HG03378 (cell line): ENCODE measurements around the gene ZCCHC13.
"Not testable (repeated sequence)": the region's sequence is repeated elsewhere in the genome, so short reads cannot be mapped to it uniquely, and the experiment has no call there.

Experiments used
- ATAC-seq: cut with Tn5 transposase; IDR thresholded peaks from one replicate; pipeline ENCODE4 v1.9.1; 2021; ENCODE audit warnings: mild to moderate bottlenecking, moderate library complexity; ENCODE audit not compliant: unreplicated experiment

ZCCHC13 gene

GRCh38 chrX:74321191-74321590 lies 17.2 kb downstream of the ZCCHC13 start:
- ATAC-seq = no peak

- no peak for ATAC-seq
These were observed 20.2 kb downstream of the ZCCHC13 start for GRCh38 chrX:74324131-74324530.

- no peak for ATAC-seq
These were observed 21.4 kb downstream of the ZCCHC13 start for GRCh38 chrX:74325130-74326059.

DNA sequence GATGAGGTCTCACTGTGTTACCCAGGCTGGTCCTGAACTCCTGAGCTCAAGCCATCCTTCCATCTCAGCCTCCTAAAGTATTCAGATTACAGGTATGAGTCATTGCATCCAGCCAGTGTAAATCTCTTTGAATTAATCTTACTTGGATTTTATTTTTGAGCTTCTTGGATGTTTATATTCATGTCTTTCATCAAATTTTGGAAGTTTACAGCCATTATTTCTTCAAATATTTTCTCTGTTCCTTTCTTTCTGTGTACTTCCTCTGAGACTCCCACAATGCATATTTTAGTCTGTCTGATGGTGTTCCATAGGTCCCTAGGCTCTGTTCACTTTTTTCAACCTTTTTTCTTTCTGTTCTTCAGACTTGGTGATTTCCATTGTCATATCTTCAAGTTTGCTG lies 34.9 kb downstream of the ZCCHC13 start:
- ATAC-seq = no peak

GRCh38 chrX:74340051-74340450 lies 36.1 kb downstream of the ZCCHC13 start:
- no peak for ATAC-seq

DNA sequence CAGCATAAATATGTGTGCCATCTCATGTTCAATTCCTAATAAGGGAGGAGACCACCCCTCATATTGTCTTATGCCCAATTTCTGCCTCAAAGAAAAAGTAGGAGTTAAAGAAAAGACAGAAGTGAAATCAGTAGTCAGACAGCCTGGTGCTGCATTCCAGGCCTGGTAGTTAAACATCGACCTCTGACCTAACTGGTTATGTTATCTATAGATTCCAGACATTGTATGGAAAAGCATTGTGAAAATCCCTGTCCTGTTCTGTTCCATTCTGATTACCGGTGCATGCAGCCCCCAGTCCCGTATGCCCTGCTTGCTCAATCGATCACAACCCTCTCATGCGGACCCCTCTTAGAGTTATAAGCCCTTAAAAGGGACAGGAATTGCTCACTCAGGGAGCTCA lies 38.2 kb downstream of the ZCCHC13 start:
- ATAC-seq = not testable (repeated sequence)

- ATAC-seq = peak; percentile 86
These were observed 39.6 kb downstream of the ZCCHC13 start for GRCh38 chrX:74343343-74344279.

GRCh38 chrX:74344280-74344622 lies 40.3 kb downstream of the ZCCHC13 start:
- ATAC-seq = peak; percentile 18

- ATAC-seq = no peak
These were observed 42.1 kb downstream of the ZCCHC13 start for GRCh38 chrX:74346088-74346487.

DNA sequence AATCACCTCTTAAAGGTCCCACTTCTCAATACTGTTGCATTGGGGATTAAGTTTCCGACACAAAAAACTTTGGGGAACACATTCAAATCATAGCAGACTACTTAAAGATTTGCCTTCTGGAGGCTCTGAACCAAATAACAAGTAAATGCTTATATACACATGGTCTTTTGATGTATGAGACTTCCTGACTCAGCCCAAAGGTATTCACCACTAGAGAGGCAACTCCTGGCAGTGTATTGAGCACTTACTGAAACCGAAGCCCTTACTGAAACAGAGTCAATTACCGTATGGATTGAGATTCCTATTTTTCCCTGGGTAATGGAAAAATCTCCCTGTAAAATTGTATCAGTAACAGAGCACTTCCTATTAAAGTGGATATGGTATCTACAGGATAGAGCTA lies 45.4 kb downstream of the ZCCHC13 start:
- ATAC-seq = no peak

GRCh38 chrX:74351760-74352159 lies 47.8 kb downstream of the ZCCHC13 start:
- no peak for ATAC-seq

- no peak for ATAC-seq
These were observed 50.0 kb downstream of the ZCCHC13 start for GRCh38 chrX:74353984-74354383.
